Calu3 (cell line): Measurements from ENCODE around the gene PGAM2. TPM values are rescaled to one million over a fixed set of nuclear protein-coding genes. Genes with fewer than 3 reads are reported as not detected.
A peak's percentile ranks its signal among the peaks of the same experiment; 100 is the strongest.

Experiments
- BruUV-seq: library from RNA; stranded (reverse); fragments of 400-500 nt; replicated peaks from 2 replicates; lab custom pipeline; 2021; lab: Mats Ljungman, UMichigan
- CTCF ChIA-PET: fragments of 300-600 bp; sonication (Branson Sonifier 250); formaldehyde crosslinking; loops from one replicate; lab custom pipeline; 2022; ENCODE audit warnings: antibody characterized with exemption; lab: Charles Lee
- DNase-seq: peaks from one replicate; pipeline ENCODE4 v3.0.0; 2022
- H3K27ac Mint-ChIP-seq: one replicate; pipeline ENCODE4 v1.8.0; 2022; ENCODE audit warnings: mixed read lengths; ENCODE audit not compliant: unreplicated experiment
- H3K27me3 Mint-ChIP-seq: one replicate; pipeline ENCODE4 v1.8.0; 2022; ENCODE audit warnings: mixed read lengths; ENCODE audit not compliant: unreplicated experiment
- H3K36me3 Mint-ChIP-seq: one replicate; pipeline ENCODE4 v1.8.0; 2022; ENCODE audit warnings: mild to moderate bottlenecking, moderate library complexity, mixed read lengths; ENCODE audit not compliant: insufficient read depth, unreplicated experiment
- H3K4me1 Mint-ChIP-seq: one replicate; pipeline ENCODE4 v1.8.0; 2022; ENCODE audit warnings: mild to moderate bottlenecking, low read depth, mixed read lengths; ENCODE audit not compliant: unreplicated experiment
- H3K4me3 Mint-ChIP-seq: one replicate; pipeline ENCODE4 v1.8.0; 2022; ENCODE audit warnings: mild to moderate bottlenecking, low read depth, moderate library complexity, mixed read lengths; ENCODE audit not compliant: unreplicated experiment
- H3K9me3 Mint-ChIP-seq: one replicate; pipeline ENCODE4 v1.8.0; 2022; ENCODE audit warnings: low read depth, mixed read lengths; ENCODE audit not compliant: unreplicated experiment
- CTCF ChIP-seq: fragments of 200-600 bp; IDR thresholded peaks from one replicate; pipeline ENCODE4 v1.8.0; 2022; ENCODE audit warnings: antibody characterized with exemption; ENCODE audit not compliant: unreplicated experiment
- intact Hi-C: fragments of 100-400 bp; cut with micrococcal nuclease; formaldehyde crosslinking; loops from one replicate; pipeline ENCODE4 v1.10.0; 2022; ENCODE audit not compliant: unreplicated experiment
- total RNA-seq: library from RNA; stranded (reverse); gene quantifications from 2 replicates; pipeline ENCODE4 v1.2.3, GENCODE V29; 2022

The PGAM2 gene
- total RNA-seq, 1 experiment from 2014 or later = 0.87 TPM

GRCh38 chr7:44072364-44073231 is 7.2 kb upstream of the PGAM2 start:
- Mint-ChIP-seq H3K27ac (peak overlapping the region; percentile 70), H3K4me3 (peak overlapping the region; percentile 10), H3K36me3 (peaks cover 86% of the 10 kb centered on the region), H3K9me3 (no peaks in the 10 kb centered on the region), H3K27me3 (no peaks in the 10 kb centered on the region), H3K4me1 (peaks cover 32% of the 10 kb centered on the region)
- intact Hi-C loops = loop anchor here (1.0 kb wide), 1 partner anchor 124 kb away; no protein-coding TSS in a partner anchor
- peak; percentile 97 for TF ChIP-seq CTCF
- peak; percentile 96 for DNase-seq
- no TSS peak for BruUV-seq
- CTCF ChIA-PET = interaction anchor here (0.6 to 1.3 kb wide), 8 partner anchors 10 to 168 kb away, joined by 3 to 4 read pairs (median 3); partner anchors contain the start of gene DBNL

- peaks cover 40% of the 10 kb centered on the region for H3K4me1 Mint-ChIP-seq
- H3K27me3 Mint-ChIP-seq = no peaks in the 10 kb centered on the region
- peaks cover 93% of the 10 kb centered on the region for H3K36me3 Mint-ChIP-seq
- no peaks in the 10 kb centered on the region for H3K9me3 Mint-ChIP-seq
- no TSS peak for BruUV-seq
- intact Hi-C loops = loop anchor here (1.0 kb wide), 1 partner anchor 124 kb away; no protein-coding TSS in a partner anchor
- TF ChIP-seq CTCF = no peak
- CTCF ChIA-PET = interaction anchor here (0.6 to 1.3 kb wide), 7 partner anchors 9 to 169 kb away, joined by 3 to 4 read pairs (median 3); partner anchors contain the start of gene DBNL
- DNase-seq = no peak
- H3K4me3 Mint-ChIP-seq = peak overlapping the region; percentile 10
- H3K27ac Mint-ChIP-seq = peak overlapping the region; percentile 70
Observed at GRCh38 chr7:44071726-44072363, 6.5 kb upstream of the PGAM2 start.

- no peak for TF ChIP-seq CTCF
Observed at GRCh38 chr7:44068054-44068453, 2.7 kb upstream of the PGAM2 start.

GRCh38 chr7:44067064-44067951 is 1.9 kb upstream of the PGAM2 start:
- CTCF ChIA-PET = no interaction called here
- no peak for DNase-seq
- peak overlapping the region; percentile 55 for H3K27ac Mint-ChIP-seq
- H3K9me3 Mint-ChIP-seq = no peaks in the 10 kb centered on the region
- peaks cover 37% of the 10 kb centered on the region for H3K4me1 Mint-ChIP-seq
- BruUV-seq = no TSS peak
- H3K36me3 Mint-ChIP-seq = peaks cover 78% of the 10 kb centered on the region
- peak overlapping the region; percentile 1 for H3K4me3 Mint-ChIP-seq
- H3K27me3 Mint-ChIP-seq = no peaks in the 10 kb centered on the region
- intact Hi-C loops = no loop called here
- no peak for TF ChIP-seq CTCF

More at GRCh38 chr7:44068054-44068453, 2.7 kb upstream of the PGAM2 start:
- Mint-ChIP-seq H3K4me1 (peaks cover 44% of the 10 kb centered on the region), H3K36me3 (peaks cover 86% of the 10 kb centered on the region), H3K27me3 (no peaks in the 10 kb centered on the region), H3K27ac (peak overlapping the region; percentile 55), H3K9me3 (no peaks in the 10 kb centered on the region), H3K4me3 (no peak overlapping the region)
- DNase-seq = no peak
- intact Hi-C loops = no loop called here
- CTCF ChIA-PET = interaction anchor here (0.6 kb wide), 1 partner anchor 29 kb away, joined by 5 read pairs; no protein-coding TSS in a partner anchor
- no TSS peak for BruUV-seq
